ENCODE data around the gene ACTN1.
A peak's percentile ranks its signal among the peaks of the same experiment; 100 is the strongest.
"Not testable (repeated sequence)": the region's sequence is repeated elsewhere in the genome, so short reads cannot be mapped to it uniquely, and the experiment has no call there.

ACTN1 gene

DNA sequence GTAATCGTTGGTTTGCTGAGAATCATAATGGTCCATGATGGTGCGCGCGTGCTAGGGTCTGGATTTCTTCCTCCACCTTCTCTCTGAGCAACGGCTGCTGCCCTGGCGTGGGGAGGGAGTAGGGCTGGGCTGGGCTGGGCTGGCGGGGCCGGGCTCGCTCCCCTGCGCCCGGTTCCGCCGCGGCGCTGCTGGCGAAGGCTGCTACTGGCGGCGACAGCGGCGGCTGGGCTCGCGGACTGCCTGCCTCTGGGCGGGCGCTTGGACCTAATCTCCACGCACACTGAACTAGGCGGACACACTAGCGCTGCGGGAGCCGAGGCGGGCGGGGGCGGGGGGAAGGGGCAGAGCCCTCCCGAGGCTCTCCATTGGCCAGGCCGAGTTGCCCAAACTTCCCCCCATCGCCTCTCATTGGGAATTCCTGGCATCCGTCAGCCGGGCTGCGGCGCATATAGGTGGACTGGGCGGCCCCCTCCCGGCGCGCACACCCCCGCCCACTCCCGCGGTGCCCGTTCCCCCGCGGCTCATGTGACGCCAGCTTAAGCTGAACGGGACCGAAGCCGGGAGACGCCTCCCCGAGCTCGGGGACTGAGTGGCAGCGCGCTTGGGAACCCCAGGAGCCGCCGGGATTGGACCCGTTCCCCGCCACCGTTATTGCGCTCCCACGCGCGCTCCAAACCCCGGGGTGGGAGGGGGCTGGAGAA lies at the start of gene ACTN1:
ACTN1 (minus strand) TSS at position 282 of the 701 bp plus-strand sequence; CDS start at position 36, 246 bp downstream.
- DNase-seq = peak; percentile 83

DNA sequence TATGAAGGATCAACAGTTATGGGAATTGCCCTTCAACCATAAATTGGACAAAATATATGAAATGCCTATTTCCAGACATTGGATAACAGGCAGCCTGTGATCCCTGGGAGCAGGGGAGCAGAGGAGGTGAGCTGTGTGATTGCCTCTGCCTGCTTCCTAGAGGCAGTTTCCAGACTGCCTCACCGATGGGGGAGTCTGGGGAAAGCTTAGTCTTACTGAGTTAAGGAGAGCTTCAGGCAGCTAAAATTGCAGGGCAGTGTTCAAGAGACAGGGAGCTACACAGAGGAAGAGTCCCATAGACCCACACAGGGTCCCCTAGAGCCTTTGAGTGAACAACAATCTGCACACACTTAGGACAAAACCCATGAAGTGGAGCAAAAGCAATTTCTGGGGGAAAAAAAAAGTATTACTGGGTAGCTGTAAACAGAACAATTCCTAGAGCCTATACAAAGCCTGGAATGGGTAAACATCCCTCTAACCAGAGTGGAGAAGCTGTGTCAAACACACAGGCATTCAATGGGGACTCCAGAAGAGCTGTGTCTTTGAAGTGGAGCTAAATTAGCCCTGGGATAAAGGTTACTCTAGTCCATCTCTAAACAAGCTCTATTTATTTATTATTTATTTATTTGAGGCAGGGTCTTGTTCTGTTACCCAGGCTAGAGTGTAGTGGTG lies 48.3 kb upstream of the ACTN1 start:
- DNase-seq = no peak

DNA sequence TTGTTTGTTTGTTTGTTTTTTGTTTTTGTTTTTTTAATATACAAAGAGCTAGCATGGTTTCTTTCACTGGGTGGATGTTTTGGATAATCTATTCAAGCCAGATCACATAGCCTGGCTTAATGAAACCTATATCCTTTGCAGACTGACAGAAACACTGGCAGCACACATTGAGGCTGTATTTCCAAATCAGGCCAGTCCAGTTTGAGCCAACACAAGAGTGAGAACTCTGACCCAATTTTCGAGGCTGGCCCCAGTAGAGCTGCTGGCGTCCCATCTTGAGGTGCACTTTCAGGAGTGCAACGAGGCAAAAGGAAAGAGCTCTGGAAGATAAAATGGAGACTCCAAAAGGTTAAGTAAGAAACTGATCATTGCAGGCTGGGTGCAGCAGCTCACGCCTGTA lies 43.9 kb upstream of the ACTN1 start:
- no peak for DNase-seq

DNA sequence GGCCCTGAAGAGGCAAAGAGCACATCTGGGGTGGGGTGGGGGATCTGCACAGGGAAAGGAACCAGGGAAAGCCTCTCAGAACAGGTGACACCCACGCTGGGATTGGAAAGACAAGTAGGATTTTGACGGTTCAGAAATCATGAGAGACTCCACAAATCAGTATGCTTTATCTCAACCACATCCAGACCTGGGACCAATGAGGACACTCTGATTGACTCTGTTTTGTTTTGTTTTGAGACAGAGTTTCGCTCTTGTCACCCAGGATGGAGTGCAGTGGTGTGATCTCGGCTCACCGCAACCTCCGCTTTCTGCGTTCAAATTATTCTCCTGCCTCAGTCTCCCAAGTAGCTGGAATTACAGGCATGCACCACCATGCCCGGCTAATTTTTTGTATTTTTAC lies 43.0 kb upstream of the ACTN1 start:
- DNase-seq = not testable (repeated sequence)

DNA sequence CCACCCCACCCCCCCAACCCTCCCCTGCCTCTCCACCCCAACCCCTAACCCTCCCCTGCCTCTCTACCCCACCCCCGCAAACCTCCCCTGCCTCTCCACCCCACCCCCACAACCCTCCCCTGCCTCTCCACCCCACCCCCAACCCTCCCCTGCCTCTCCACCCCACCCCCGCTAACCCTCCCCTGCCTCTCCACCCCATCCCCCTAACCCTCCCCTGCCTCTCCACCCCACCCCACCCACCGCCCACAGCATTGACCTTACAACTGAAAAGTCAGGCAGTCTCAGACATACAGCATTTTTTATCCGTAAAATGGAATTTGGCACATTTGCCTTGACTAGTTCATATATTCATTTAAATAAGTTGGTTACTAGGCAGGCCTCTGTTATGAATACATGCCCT lies 38.6 kb upstream of the ACTN1 start:
- DNase-seq = no peak

DNA sequence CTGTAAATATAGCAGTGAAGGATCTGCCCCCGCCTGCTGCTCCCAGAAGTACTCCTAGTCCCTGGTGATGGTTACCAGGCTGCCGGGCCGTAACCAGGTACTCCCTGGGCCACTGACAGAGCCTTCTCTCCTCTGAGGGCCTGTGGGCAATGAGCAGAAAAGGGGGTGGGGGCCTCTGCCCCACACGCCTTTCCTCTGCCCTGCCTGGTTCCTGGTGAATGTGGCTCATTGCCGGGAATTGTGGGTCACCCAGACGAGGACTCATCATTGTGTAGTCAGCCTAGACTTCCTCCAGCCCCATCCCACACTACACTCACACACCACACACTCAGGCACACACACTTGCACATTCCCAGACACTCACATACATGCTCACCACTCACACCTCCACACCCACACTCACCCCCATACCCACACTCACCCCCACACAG lies 35.7 kb upstream of the ACTN1 start:
- DNase-seq = no peak

DNA sequence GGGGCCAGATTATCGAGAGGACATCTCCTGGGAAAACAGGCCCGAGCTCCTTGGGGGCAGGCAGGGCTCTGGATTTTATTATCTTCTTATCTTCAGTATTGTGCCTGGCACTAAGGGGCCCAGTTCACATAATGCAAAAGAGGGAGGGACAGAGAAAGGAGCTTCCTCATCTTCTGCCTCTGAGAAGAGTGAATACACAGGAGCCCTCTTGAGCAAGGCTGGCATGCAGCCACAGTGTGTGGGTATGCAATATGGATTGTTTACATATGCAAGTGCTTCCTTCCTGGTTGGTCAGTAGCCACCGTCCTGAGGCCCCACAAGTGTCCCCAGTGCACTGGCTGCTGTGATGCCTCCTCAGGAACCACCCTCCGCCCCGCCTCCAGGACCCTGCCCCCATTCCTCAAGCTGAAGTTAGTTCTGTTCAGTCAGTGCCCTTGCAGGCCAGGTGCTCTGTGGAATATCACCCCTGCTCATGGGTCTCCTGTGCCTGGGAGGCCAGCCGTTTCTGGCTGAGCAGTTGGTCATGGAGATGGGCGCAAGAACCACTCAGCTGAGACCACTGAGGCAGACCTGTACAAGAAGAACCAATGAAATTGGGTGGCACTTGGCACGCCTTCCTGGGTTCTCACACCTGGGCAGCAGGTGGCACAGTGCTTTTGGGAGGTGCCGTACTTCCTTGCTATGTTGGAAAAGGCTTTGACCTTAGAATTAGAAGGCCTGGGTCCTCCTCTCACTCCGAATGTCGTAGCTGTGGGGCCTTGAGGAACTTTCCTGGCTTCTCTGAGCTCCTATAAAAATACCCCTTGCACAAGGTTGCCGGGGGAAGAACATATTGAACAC lies 35.1 kb upstream of the ACTN1 start:
- DNase-seq = no peak

DNA sequence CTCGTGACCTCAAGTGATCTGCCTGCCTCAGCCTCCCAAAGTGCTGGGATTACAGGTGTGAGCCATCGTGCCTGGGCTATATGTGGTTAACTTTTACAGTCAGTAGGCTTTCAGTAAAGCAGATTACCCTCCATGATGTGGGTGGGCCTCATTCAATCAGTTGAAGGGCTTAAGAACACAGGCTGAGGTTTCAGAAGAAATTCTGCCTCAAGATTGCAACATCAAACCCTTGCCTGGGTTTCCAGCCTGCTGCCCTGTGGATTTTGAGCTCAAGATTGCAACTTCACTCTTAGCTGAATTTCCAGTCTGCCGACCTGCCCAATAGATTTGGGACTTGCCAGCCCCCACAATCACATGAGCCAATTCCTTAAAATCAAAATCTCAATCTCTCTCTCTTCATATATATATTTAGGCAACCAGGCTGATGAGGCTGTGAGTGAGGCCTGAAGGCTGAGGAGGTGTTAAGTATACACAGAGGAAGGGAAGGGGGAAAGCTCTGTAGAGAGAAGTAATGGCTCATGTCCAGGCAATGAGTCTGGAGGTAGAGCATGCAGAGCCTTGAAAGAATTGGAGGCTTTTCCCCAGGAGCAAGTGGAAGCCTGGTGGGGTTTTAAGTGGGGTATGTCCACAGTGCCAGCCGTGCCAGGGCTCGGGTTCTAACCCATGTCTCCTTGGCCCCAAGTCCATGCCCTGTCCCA lies 33.3 kb upstream of the ACTN1 start:
- no peak for DNase-seq

DNA sequence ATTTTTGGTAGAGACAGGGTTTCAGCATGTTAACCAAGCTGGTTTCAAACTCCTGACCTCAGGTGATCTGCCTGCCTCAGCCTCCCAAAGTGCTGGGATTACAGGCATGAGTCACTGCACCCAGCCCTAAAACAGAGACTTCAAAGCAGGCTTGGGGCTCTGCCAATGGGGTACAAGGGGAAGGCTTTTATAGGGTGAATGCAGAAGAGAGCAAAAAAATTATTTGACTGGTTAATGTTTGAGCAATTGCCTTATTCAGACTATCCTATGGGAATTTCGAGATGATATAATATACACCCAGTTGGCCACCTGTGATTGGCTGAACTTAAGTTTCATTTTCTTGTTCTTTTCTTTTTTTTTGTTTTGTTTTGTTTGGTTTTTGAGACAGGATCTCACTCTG lies 31.5 kb upstream of the ACTN1 start:
- no peak for DNase-seq

DNA sequence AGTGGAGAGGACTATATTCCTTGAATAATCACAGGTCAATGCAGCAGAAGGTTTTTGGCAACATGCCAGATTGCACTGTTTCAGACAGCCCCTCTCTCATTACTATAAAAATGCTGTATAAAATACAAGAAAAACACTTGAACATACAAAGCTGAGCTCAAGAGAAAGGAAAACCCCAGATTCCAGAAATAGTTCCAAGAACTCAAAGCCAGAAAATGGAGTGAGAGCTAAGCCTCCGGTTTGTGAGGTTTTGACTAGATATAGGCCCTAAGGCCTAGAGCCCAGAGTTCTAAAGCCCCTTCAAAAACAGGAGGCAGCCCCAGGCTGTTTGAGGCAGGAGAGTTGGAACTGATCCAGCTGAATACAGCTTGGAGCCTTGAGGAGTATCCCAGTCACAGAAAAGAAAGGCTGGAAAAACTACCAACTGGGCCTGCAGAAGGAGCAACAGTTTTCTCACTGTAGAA lies 29.4 kb upstream of the ACTN1 start:
- DNase-seq = no peak

DNA sequence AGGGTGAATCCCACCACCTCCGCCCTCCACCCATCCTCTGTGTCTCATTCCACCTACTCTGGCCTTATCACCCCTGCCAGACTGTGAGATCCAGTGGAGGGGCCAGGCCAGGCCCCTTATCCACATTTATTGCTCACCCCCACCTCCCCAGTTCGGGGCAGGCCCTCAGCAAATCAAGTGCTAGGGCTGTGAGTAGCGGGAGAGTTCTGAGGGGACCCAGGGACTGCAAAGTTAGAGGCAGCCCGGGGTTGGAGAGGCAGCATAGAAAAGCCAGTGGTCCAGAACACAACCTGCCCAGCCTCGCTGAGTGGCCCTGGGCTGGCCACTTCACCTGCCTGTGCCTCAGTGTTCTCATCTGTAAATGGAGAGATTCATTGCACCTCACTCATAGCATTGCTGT lies 27.2 kb upstream of the ACTN1 start:
- no peak for DNase-seq

DNA sequence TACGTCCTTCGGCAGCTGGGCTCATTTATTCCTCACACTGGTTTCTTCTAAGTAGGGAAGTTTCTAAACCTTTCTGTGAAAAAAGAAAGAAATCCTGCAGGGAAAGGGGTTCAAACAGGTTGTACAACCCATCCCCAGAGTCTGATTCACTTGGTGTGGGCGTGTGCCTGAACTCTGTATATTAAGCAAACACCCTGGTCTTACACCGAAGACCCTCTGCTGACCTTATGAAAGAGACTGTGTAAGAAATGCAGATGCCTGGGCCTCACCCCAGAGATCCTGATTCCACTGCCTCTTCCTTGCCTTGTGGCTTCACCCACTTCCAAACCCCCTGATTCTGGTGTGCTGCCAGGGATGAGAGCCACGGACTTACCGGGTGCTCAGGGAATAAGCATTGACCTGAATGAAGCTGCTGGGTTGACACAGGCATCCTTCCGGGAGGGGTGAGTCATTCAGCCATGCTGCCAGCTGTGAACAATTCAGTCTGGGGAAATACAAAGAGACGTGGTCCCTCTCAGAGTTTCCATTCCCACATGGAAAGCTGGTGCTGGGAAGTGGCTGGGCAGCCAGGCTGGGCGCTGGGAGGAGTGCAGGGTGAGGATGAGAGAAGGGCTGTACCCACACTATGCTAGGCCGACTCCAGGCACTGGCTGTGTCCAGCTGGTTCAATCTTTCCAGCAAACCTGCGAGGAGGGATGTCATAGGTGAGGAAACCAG lies 26.5 kb upstream of the ACTN1 start:
- DNase-seq = no peak

DNA sequence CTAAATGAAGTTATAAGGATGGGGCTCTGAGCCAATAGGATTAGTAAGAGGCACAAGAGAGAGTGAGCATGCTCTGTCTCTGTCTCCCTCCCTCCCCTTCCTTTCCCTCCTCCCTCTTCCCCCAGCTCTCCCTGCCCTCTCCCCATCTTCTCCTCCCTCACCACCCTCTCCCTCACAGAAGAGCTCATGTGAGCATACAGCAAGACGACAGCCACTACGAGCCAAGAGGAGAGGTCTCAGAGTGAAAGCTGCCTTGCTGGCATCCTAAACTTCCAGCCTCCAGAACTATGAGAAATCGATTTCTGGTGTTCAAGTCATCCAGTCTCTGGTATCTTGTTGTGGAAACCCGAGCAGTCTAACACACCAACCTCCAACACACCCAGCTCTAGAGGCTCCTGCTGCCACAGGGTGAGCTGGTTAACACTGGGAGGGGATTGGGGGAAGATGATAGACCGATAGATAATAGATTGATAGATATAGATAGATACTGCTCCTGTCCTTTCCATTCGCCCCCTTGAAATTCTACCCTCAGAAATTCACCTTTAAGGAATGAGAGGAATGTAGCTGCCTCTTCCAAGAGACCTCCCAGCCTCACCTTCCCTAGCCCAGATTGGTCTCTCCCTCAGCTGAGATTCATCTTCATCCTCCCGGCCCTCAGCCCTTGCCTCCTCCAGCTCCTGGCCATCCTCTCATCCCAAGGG lies 25.8 kb upstream of the ACTN1 start:
- no peak for DNase-seq

DNA sequence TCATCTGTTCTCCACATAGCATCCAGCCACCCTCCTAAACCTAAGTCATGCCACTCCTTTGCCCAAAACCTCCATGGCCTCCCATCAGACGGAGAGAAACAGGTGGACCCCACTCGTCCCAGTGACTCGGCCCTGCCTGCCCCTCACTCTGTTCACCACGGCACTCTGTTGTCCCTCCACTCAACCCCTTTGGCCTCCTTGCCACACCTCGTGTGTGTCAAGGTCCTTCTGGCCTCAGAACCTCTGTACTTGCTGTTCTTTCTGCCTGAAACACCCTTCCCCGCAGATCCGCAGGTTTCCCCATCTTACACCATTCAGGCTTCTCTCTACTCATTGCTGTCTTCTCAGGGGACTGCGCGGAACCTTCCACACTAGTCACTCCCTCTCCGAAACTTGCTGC lies 24.5 kb upstream of the ACTN1 start:
- DNase-seq = no peak

DNA sequence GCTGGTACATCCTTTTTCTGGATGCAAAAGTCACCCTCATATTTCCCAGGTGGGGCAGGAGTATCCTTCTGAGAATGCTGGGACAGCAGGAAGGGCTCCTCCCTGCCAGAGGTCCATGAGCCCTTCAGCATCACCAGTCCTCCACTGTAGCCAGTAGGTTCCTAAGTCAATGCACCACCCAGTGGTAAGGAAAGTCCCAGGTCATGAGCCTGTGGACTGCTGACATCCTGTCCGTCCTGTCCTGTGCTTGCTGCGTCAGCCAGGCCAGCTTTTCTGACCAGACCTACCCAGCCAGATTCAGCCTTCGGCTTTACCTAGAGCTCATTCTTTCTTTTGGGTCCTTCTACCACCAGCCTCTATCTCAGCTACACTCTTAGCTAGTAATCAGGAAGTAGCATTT lies 23.0 kb upstream of the ACTN1 start:
- DNase-seq = no peak

DNA sequence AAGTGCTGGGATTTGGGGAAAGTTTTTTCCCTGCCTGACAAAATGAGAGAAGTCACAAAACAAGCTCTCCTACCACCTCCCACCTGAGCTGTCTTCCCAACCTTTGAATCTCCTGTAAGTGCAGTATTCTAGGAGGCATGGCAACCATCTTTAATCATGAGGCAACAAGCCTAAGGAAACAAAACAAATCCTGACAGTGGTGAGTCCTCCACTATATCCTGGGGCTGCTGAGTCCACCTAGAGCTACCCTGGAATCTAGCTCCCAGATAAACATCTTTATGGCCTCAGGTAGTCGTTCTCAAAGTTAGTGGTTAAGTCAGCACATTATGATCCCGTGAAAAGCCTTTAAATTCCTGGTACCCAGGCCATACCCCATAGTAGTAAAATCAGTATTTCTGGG lies 22.3 kb upstream of the ACTN1 start:
- DNase-seq = no peak

DNA sequence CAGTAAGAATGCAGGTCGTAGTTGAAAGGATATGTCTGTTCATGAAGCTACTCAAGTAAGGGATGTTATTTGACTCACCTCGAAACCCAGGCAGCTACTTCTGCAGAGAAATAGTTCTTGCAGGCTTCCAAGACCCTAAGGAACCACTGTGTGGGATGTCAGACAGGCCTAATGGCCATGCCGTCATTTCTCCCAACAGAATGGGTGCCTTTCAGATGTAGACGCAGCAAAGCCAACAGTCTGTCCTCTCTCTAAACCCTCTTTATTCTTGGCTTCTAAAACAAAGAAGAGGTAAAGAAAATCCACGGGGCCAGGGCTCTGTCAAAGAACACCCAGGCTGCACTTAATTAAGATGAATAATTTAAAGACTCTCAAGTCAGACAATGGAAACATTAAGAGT lies 19.0 kb upstream of the ACTN1 start:
- no peak for DNase-seq

DNA sequence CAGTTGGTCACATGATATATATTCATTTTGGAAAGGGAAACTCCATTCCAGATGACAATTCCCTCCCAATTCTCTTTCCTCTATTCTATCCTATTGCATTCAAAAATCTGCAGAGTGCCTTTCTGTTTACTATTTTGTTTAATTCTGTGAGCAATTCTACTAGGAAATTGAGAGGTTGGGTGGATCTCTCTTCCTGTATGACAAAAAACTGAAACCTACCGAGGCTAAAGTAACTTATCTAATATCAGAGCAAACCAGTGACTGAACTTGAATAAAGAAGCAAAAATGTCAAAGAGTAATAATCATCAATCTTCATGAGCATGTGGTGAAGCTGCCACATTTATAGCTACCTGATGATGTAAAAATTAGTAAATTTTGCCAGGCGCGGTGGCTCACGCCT lies 16.6 kb upstream of the ACTN1 start:
- DNase-seq = no peak

DNA sequence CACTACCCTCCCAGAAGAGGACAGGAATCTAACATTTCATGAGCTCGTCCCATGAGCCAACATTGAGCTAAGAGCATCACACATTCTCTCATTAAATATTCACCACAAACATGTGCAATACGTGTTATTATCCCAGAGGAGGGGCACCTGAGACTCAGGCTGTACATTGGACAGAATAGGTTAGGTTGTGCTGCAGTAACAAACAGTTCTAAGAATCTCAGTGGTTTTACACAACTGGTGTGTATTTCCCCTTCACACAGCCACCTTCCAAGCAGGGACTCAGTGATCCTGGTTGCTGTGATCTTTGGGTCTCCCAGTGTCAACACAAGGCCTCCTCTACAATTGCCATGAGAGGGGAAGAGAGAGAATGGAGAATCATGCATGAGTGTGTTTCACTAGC lies 15.0 kb upstream of the ACTN1 start:
- no peak for DNase-seq

DNA sequence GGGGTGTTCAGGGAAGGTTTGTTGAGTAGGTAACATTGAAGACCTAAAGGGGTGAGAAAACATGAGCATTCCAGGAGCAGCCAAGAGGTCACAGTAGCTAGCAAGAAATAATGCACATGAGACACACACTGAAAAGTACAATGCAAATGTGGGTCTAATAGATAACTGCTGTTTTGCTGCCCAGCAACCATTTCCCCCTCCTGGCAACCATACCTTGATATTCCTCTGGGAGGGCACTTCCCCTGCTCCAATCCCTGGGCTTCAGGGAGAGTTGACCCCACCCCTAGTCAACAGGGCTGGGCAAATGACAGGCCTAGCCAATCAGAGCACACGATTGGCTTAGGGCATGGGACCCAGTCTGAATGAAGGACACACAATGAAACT lies 8.5 kb upstream of the ACTN1 start:
- DNase-seq = no peak

DNA sequence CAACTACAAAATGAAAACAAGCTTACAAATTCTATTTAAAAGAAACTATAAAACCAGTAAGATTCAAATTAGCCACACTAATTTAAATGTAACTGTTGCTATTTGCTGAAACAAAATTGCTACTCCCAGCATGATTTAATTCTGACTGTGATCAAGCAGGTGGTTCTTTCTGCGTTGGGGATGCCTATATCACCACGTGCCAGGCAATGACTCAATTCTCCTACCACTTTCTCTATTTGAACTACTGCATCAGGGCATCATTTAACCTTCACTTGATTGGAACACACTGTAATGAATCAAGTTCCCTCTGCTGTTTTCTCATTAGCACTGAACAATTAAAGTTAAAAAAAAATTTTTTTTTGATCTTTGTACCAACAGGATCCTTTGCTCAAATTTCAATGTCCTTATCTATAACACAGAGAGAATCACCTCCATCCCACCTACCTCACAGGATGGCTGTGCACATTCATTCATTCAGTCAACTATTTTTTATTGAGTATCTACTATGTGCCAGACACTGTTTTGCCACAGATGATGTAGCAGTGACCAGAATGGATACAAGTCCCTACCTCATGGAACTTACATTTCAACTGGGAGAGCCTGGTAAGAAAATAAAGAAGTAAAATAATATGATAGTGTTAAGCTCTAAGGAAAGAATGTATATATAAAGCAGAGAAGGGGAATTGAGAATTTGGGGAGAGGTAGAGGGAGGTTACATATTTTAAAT lies 8.0 kb upstream of the ACTN1 start:
- DNase-seq = peak; percentile 56
